Endothelial cell of umbilical vein (primary cell): Measurements from ENCODE around the gene DPEP3. TPM values are rescaled to one million over a fixed set of nuclear protein-coding genes. Genes with fewer than 3 reads are reported as not detected.
"Not testable (repeated sequence)": the region's sequence is repeated elsewhere in the genome, so short reads cannot be mapped to it uniquely, and the experiment has no call there.

Experiments used
- BruUV-seq: library from RNA; stranded (reverse); fragments of 400-500 nt; replicated peaks from 2 replicates; lab custom pipeline; 2021; lab: Mats Ljungman, UMichigan
- CTCF ChIA-PET: fragments of 300-600, 350-600 bp; sonication (Branson Sonifier 250); formaldehyde crosslinking; loops from one replicate; lab custom pipeline; 2021; ENCODE audit warnings: antibody characterized with exemption, inconsistent platforms; lab: Charles Lee
- POLR2A ChIA-PET: fragments of 300-600, 350-600 bp; sonication (Branson Sonifier 250); formaldehyde crosslinking; loops from one replicate; lab custom pipeline; 2021; ENCODE audit warnings: antibody characterized with exemption, inconsistent platforms; lab: Charles Lee
- DNase-seq: peaks from one replicate; pipeline ENCODE4 v3.0.0-alpha.2; 2011; ENCODE audit warnings: low read depth, low spot score
- FAIRE-seq: peaks from 2 replicates; lab custom pipeline; 2011; peaks lifted over from hg19 to GRCh38; lab: Jason Lieb, UNC
- H2AFZ ChIP-seq: 2 replicates; pipeline ENCODE4 v1.6.0; 2012; ENCODE audit warnings: low read depth, low read length, control low read depth, inconsistent platforms
- H3K27ac ChIP-seq: 2 replicates; pipeline ENCODE4 v1.5.1; 2011; ENCODE audit warnings: low read depth, mild to moderate bottlenecking, control low read depth, low read length, moderate library complexity; ENCODE audit not compliant: insufficient read depth
- H3K27me3 ChIP-seq, 2 experiments: 2 replicates each; pipeline versions ENCODE4 v1.6.0 to v1.6.1; 2011; ENCODE audit warnings: low read length in 2 of 2, mixed read lengths in 1 of 2; ENCODE audit not compliant: control insufficient read depth in 2 of 2, insufficient read depth in 2 of 2
- H3K36me3 ChIP-seq, 2 experiments: 2 replicates in 1 of 2; 3 replicates in 1 of 2; pipeline ENCODE4 v1.5.1; 2011; ENCODE audit warnings: low read length in 2 of 2, mild to moderate bottlenecking in 1 of 2, moderate library complexity in 1 of 2; ENCODE audit not compliant: control insufficient read depth in 2 of 2, insufficient read depth in 2 of 2; ENCODE audit errors: extremely low read depth in 1 of 2
- H3K4me1 ChIP-seq: 3 replicates; pipeline ENCODE4 v1.5.1; 2011; ENCODE audit warnings: mild to moderate bottlenecking, low read length; ENCODE audit not compliant: control insufficient read depth, insufficient read depth; ENCODE audit errors: extremely low read depth
- H3K4me2 ChIP-seq: 2 replicates; pipeline ENCODE4 v1.6.1; 2011; ENCODE audit warnings: low read length, control low read depth, mixed read lengths; ENCODE audit not compliant: insufficient read depth
- H3K4me3 ChIP-seq, 3 experiments: fragments of 200-600 bp in 1 of 3; sonication (generic), shearing (Covaris generic) in 1 of 3; replicated peaks in 1 of 3; 2 replicates each; pipeline ENCODE4 v1.5.1; 2011 to 2016; ENCODE audit warnings: control low read depth in 3 of 3, low read length in 3 of 3, mild to moderate bottlenecking in 2 of 3, inconsistent platforms in 1 of 3, low read depth in 1 of 3, moderate library complexity in 1 of 3; ENCODE audit not compliant: insufficient read depth in 1 of 3
- H3K79me2 ChIP-seq: 2 replicates; pipeline ENCODE4 v1.6.0; 2012; ENCODE audit warnings: low read length, inconsistent platforms; ENCODE audit not compliant: control insufficient read depth, insufficient read depth
- H3K9ac ChIP-seq: replicated peaks from 2 replicates; pipeline ENCODE3; 2011; ENCODE audit warnings: low read length, control low read depth; ENCODE audit not compliant: insufficient read depth; ENCODE audit errors: extremely low read depth
- H3K9me1 ChIP-seq: replicated peaks from 3 replicates; pipeline ENCODE4 v1.6.0; 2011; ENCODE audit warnings: mild to moderate bottlenecking, low read length; ENCODE audit not compliant: control insufficient read depth, insufficient read depth; ENCODE audit errors: extremely low read depth
- H3K9me3 ChIP-seq: replicated peaks from 2 replicates; pipeline ENCODE4 v1.5.1; 2012; ENCODE audit warnings: low read length, inconsistent platforms; ENCODE audit not compliant: control insufficient read depth, insufficient read depth
- H4K20me1 ChIP-seq: replicated peaks from 2 replicates; pipeline ENCODE3; 2011; ENCODE audit warnings: mild to moderate bottlenecking, low read length; ENCODE audit not compliant: control insufficient read depth, insufficient read depth; ENCODE audit errors: extremely low read depth
- EZH2 ChIP-seq: IDR thresholded peaks from 2 replicates; pipeline ENCODE4 v1.6.1; 2012; ENCODE audit warnings: borderline replicate concordance, low read depth, mild to moderate bottlenecking, moderate library complexity, low read length, inconsistent platforms; ENCODE audit not compliant: severe bottlenecking
- FOS ChIP-seq: IDR thresholded peaks from 2 replicates; pipeline ENCODE4 v1.6.1; 2011; ENCODE audit warnings: mild to moderate bottlenecking, low read length, moderate library complexity, borderline replicate concordance; ENCODE audit not compliant: insufficient read depth
- GATA2 ChIP-seq: IDR thresholded peaks from 2 replicates; pipeline ENCODE4 v1.7.0; 2011; ENCODE audit warnings: low read depth, mild to moderate bottlenecking, moderate library complexity, mixed read lengths, low read length; ENCODE audit not compliant: insufficient read length, insufficient read depth
- JUN ChIP-seq: IDR thresholded peaks from 2 replicates; pipeline ENCODE4 v1.6.1; 2011; ENCODE audit warnings: borderline replicate concordance, low read depth; ENCODE audit not compliant: insufficient read length, insufficient read depth
- MYC ChIP-seq: IDR thresholded peaks from one replicate; pipeline ENCODE4 v1.6.1; 2011; ENCODE audit warnings: mild to moderate bottlenecking, low read depth, low read length
- POLR2A ChIP-seq: IDR thresholded peaks from 2 replicates; pipeline ENCODE4 v1.6.1; 2012; ENCODE audit warnings: low read depth, mild to moderate bottlenecking, control low read depth, low read length
- POLR2AphosphoS5 ChIP-seq: IDR thresholded peaks from 2 replicates; pipeline ENCODE4 v1.6.1; 2012; ENCODE audit warnings: low read depth, mild to moderate bottlenecking, control low read depth, low read length, moderate library complexity; ENCODE audit not compliant: insufficient read depth
- dilution Hi-C: fragments of 300-500 bp; cut with MboI; formaldehyde crosslinking; loops from one replicate; pipeline ENCODE4 v1.15.0; 2019; ENCODE audit warnings: low sequenced_read_pairs; ENCODE audit not compliant: extremely low pct_ligation_motif_present
- intact Hi-C: fragments of 100-400 bp; cut with micrococcal nuclease; formaldehyde crosslinking; loops from one replicate; pipeline ENCODE4 v1.10.0; 2022
- polyA plus RNA-seq, 4 experiments: library from polyadenylated mRNA; depleted of rRNA in 3 of 4; stranded (reverse) in 3 of 4; unstranded in 1 of 4; fragments of >200 nt; gene quantifications; 2 replicates each; pipeline versions ENCODE4 v1.2.1 to v1.2.3, GENCODE V29; 2011 to 2012; ENCODE audit warnings: missing spikeins in 1 of 4
- total RNA-seq: library from RNA; stranded (reverse); gene quantifications from 2 replicates; pipeline ENCODE4 v1.2.3, GENCODE V29; 2021
- TF ChIP-seq, protein P1 (sequence below): IDR thresholded peaks from 2 replicates; pipeline ENCODE4 v1.6.1; 2011; ENCODE audit not compliant: insufficient read depth, insufficient read length
- TF ChIP-seq, protein P2 (sequence below), 2 donors: IDR thresholded peaks; 1 replicate in 1 of 2; 2 replicates in 1 of 2; pipeline ENCODE4 v1.5.1; 2011; ENCODE audit warnings: low read length in 2 of 2, mild to moderate bottlenecking in 2 of 2, moderate library complexity in 2 of 2, control low read depth in 1 of 2, inconsistent platforms in 1 of 2, low read depth in 1 of 2; ENCODE audit not compliant: insufficient read depth in 1 of 2; ENCODE audit errors: extremely low read depth in 1 of 2

The DPEP3 gene
- total and polyA plus RNA-seq, 2 donors (not counting 3 experiments of a cell fraction or from before 2014, with no cell fraction given), result 0.06 TPM; not detected in 1

DNA sequence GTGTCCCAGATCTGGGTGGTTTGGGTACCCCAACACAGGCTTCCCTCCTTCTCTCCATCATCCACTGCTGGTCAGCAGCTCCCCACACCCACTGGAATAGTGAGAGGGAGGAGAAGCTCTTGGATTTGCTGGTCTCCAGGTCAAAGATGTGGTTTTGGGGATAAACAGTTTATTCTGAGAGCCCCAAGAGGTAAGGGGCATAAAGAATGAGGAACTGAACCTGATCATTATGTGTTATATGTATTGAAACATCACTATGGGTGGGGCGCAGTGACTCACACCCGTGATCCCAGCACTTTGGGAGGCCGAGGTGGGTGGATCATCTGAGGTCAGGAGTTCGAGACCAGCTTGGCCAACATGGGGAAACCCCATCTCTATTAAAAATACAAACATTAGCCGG lies 15.1 kb upstream of the DPEP3 start:
- TF ChIP-seq GATA2, result no peak
- TF ChIP-seq JUN, result no peak
- TF ChIP-seq, protein P1, sequence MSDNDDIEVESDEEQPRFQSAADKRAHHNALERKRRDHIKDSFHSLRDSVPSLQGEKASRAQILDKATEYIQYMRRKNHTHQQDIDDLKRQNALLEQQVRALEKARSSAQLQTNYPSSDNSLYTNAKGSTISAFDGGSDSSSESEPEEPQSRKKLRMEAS, result no peak
- no peak for TF ChIP-seq FOS
- TF ChIP-seq EZH2, result no peak
- TF ChIP-seq MYC, result no peak
- no peak for TF ChIP-seq POLR2A
- TF ChIP-seq, protein P2, sequence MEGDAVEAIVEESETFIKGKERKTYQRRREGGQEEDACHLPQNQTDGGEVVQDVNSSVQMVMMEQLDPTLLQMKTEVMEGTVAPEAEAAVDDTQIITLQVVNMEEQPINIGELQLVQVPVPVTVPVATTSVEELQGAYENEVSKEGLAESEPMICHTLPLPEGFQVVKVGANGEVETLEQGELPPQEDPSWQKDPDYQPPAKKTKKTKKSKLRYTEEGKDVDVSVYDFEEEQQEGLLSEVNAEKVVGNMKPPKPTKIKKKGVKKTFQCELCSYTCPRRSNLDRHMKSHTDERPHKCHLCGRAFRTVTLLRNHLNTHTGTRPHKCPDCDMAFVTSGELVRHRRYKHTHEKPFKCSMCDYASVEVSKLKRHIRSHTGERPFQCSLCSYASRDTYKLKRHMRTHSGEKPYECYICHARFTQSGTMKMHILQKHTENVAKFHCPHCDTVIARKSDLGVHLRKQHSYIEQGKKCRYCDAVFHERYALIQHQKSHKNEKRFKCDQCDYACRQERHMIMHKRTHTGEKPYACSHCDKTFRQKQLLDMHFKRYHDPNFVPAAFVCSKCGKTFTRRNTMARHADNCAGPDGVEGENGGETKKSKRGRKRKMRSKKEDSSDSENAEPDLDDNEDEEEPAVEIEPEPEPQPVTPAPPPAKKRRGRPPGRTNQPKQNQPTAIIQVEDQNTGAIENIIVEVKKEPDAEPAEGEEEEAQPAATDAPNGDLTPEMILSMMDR (IDR thresholded peaks at IDR 0.05; ENCODE audit: extremely low read depth in 1 of 2, insufficient read depth in 1 of 2, low read depth in 1 of 2, low read length in 2 of 2), result no peak
- TF ChIP-seq POLR2AphosphoS5, result no peak
- CTCF ChIA-PET, result interaction anchor here (1.0 to 4.6 kb wide), 5 partner anchors 8 to 235 kb away, joined by 3 to 47 read pairs (median 5); no protein-coding TSS in a partner anchor

DNA sequence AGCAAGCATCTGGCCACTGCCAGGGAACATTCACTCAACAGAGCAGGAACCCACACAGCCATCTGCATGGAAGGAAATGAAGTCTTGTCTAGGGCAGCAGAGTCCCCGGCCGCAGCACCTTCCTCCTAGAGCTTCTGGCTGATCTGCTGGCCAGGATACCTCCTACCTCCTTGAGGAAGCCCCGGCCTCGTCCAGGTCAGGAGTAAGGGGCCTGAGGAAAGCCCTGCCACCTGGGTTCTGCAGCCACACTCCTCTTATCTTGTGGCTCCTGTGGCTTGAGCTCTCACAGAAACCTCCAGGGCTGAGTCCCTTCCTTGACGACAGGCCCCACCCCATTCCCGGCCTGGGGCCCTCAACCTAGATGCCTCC lies 13.7 kb upstream of the DPEP3 start:
- FAIRE-seq, dilution Hi-C loops: not testable (repeated sequence)
- H2AFZ ChIP-seq, result peak overlapping the region; percentile 96

More for the DNA sequence above, 15.1 kb upstream of the DPEP3 start:
- no TSS peak for BruUV-seq
- Histone ChIP-seq H3K79me2 (no peaks in the 10 kb centered on the region), H4K20me1 (no peaks in the 10 kb centered on the region), H3K9me1 (no peaks in the 10 kb centered on the region), H3K27me3 (no peaks in the 10 kb centered on the region), H3K36me3 (no peaks in the 10 kb centered on the region), H3K9ac (no peak overlapping the region), H2AFZ (no peak overlapping the region), H3K9me3 (no peaks in the 10 kb centered on the region), H3K4me1 (peaks cover 10% of the 10 kb centered on the region), H3K4me2 (no peak overlapping the region), H3K27ac (no peak overlapping the region), H3K4me3 (no peak overlapping the region)
- DNase-seq, result no peak
- POLR2A ChIA-PET, result interaction anchor here (1.0 kb wide), 1 partner anchor 10 kb away, joined by 3 read pairs; no protein-coding TSS in a partner anchor
- no peak for FAIRE-seq
- intact Hi-C loops (no loop called here), dilution Hi-C loops (no loop called here)

More for the DNA sequence above, 13.7 kb upstream of the DPEP3 start:
- H3K4me3 ChIP-seq, H3K27ac ChIP-seq, H3K79me2 ChIP-seq, H3K9me3 ChIP-seq, H3K27me3 ChIP-seq, intact Hi-C loops, POLR2A ChIA-PET, DNase-seq, H3K4me2 ChIP-seq, H3K9me1 ChIP-seq, H4K20me1 ChIP-seq, H3K4me1 ChIP-seq, BruUV-seq, H3K36me3 ChIP-seq, H3K9ac ChIP-seq: not testable (repeated sequence)
- CTCF ChIA-PET, result interaction anchor here (0.6 to 4.6 kb wide), 13 partner anchors 10 to 236 kb away, joined by 3 to 47 read pairs (median 4); no protein-coding TSS in a partner anchor
